ENCODE results near the gene FAM171A2.

DNA sequence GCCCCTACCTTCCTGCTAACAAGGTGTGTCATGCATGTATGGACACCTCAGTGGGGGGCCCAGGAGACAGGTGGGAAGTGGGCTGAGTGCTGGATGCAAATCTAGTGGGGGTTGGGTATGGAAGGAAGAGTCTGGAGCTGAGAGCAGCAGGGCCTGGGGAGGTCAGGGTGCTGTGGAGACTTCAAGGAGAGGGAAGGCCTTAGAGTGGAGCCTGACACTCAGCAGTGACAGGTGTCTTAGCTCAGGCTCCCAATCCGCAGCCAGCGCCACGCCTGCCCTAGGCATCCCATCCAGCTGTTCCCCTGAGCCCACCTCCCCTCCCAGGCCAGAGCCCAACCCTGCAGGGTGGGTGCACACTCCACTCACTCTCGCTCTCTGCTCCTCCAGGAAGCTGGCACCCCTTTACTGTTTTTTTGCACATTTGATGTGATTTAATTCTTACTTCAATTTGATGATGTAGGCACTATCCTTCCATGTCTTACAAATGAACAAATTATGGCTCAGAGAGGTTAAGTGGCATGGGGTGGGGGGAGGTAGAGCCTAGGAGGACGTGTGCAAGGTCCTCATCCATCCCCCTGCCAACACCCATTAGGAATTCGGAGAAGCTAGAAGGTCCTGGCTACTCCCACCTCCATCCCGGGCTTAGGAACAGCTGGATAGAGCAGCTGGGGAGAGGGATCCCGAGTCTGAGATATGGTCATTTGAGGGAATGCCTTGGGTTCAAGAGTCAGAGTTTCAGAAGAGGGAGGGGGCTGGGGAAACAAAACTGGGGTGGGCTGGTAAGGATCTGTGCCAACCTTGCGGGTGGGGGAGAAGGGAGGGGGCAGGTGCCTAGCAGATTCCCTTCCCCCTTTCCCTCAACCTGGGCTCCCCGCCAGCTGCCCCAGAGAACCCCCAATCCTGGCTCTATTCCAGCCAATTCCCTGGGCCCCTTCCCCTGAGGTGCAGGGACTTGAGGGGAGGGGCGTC, 2.1 kb downstream of the FAM171A2 start:
- TF ChIP-seq POLR2AphosphoS5 (IDR thresholded peaks at IDR 0.05) (no peak), POLR2A (IDR thresholded peaks at IDR 0.05) (no peak)
- TF ChIP-seq, protein P1, sequence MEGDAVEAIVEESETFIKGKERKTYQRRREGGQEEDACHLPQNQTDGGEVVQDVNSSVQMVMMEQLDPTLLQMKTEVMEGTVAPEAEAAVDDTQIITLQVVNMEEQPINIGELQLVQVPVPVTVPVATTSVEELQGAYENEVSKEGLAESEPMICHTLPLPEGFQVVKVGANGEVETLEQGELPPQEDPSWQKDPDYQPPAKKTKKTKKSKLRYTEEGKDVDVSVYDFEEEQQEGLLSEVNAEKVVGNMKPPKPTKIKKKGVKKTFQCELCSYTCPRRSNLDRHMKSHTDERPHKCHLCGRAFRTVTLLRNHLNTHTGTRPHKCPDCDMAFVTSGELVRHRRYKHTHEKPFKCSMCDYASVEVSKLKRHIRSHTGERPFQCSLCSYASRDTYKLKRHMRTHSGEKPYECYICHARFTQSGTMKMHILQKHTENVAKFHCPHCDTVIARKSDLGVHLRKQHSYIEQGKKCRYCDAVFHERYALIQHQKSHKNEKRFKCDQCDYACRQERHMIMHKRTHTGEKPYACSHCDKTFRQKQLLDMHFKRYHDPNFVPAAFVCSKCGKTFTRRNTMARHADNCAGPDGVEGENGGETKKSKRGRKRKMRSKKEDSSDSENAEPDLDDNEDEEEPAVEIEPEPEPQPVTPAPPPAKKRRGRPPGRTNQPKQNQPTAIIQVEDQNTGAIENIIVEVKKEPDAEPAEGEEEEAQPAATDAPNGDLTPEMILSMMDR (IDR thresholded peaks at IDR 0.05) = no peak
